Limb (tissue), 2 donors: ENCODE results near the gene ZSCAN20.

Source experiments
- DNase-seq, 2 donors: peaks; one replicate each; pipeline ENCODE4 v3.0.0-alpha.2; 2016; ENCODE audit errors: extremely low spot score in 2 of 2

ZSCAN20 gene

GRCh38 chr1:33472269-33472980 lies at the start of gene ZSCAN20:
Gene ZSCAN20 (plus strand): TSS chr1:33472645. CDS start chr1:33479289, 6,644 bp downstream.
- peak; percentile 98 to 99 for DNase-seq

DNA sequence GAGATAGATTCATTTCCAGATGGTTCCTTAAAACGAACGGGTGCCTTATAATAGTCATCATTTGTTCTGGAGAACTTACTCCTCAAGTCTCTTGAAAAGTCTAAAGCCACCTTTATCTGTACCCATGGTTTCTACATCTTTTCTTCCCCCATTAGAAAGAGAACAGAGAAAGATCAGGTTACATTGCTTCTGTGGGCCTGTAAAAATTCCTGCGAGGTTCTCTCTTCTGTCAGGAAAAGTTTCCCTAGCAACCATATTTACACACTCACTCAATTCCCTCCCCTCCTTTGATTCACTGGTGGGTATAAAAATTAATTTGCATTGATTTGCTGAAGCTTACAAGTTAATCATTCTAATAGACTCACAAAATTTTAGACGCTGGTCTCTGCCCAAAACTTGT lies 48.2 kb upstream of the ZSCAN20 start:
- no peak for DNase-seq

DNA sequence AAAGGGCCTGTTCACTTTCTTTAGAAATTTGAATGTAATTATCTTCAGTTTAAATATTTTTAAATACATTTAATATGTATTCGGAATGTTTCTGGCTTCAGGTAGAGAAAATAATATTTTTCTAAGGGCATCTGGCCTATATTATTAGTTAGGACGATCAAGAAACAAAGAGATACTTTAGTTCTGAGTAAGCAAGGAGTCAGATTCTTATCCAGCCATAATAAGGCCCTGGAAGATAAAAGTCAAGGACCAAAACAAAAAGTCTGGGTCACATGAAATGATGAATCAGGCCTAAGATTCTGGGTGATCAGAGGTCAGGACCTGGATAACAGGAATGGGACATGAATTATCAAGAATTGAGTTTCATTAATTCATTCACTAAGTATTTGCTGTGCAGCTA lies 47.8 kb upstream of the ZSCAN20 start:
- DNase-seq, result no peak

DNA sequence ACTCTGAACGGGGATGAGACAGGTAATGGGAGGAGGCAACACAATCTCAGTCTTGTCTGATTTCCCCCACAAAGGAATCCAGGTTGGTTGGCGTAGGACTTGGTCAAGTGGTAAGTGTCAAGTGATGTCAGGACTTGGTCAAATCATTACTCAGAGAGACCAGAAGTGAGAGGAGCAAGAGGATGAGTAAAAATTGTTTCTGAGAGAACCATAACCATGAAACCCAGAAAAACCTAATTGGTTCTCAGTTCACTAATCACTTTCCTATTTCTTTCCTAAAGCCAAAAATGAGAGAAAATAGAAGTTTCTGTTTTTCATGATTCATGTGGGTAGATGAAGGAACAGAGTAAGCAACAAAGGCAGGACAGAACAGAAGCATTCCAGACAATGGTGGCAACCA lies 46.5 kb upstream of the ZSCAN20 start:
- DNase-seq, result no peak

DNA sequence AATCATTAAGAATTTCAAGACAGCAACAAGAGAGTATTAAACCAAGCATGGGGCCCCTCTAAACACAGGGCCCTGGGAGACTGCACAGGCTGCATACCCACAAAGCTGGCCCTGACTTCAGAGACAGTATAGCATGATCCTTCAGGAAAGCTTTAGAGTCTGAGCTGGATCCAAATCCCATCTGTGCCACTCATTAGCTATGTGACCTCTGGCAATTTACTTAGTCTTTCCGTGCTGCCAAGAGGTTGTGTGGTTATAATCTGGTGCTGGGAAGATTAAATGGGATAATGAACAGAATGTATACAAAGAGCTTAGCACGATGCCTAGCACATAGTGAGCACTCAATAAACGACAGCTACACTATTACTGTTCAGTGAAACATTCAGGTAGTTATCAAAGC lies 45.5 kb upstream of the ZSCAN20 start:
- DNase-seq, result no peak

DNA sequence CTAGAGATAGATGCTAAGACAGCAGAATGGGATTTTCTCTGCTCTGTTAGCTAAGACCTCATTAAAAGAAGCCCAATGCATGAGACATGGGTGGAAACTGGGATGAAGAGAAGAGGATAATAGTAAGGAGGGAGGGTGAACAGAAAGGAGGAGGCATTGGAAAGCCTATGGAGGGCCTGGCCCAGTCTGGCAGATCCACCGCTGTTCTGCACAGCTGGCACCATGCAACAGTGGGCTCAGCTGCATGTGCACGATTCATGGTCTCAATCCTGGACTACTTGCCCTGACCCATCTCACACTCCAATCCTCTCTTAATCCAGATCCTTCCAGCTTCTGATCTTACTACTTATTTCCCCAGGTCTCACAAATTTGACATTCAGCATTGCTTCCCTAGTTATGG lies 43.8 kb upstream of the ZSCAN20 start:
- DNase-seq, result no peak

DNA sequence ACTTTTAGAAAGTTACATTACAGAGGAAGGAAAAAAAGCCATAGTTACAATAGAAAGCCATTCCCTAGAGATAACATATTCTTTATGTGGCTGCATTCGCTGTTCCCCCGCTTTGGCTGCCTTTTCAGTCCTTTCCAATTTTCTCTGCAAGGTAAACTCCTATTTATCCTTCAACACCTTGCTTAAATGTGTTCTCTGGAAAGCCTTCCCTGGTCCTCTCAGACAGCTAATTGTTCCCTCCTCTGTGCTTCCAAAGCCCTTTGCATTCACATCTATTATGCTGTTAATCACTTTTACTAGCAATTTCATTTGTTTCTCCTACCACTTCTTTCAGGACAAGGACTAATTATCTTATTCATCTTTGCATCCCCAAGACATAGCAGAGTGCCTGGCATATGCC lies 43.1 kb upstream of the ZSCAN20 start:
- DNase-seq, result no peak

DNA sequence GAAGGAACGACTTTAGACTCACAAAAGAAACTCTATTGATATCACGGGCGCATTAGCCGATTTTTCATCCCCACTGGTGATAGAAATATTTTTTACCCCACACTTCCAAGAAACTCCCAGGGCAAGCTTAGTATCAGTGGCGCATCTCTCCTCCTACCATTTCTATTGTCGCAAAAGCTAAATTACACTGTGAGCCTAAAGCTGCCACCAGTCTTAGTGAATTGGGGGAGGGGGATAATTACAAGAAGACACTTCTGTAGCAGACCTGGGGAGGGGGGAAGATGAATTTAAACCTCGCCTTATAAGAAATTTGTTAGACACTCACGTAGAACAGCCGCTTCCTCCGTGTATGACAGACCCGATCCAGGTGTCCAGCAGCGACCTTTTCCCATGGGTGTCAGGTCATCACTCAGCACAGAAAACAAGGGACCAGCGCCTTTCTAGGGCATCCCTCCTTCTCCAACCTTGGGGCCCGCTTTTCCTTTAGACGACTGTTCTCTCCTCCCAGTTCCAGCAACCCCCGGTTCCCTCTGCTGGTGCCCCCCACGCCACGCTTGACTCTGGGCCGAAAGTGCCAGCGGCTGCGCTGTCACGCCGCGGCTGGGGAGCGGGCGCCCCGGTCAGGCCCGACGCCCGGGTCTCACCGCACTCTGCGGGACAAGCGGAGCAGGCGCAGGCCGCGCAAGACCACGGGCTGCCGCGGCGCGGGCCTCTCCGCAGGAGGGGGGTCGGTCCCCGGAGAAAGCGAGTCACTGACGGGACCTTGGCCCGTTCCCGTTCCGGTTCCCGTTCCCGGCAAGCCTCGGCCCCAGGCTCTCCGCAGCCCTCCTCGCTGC lies 42.4 kb upstream of the ZSCAN20 start:
- peak in 1 of 2 donors; percentile 71 for DNase-seq

- DNase-seq, result peak; percentile 96 to 97
Measured at GRCh38 chr1:33430692-33431593, 41.5 kb upstream of the ZSCAN20 start, which contains the start of gene PHC2. Gene PHC2 (minus strand): TSS chr1:33431095. CDS start chr1:33375539, 55,556 bp downstream.

DNA sequence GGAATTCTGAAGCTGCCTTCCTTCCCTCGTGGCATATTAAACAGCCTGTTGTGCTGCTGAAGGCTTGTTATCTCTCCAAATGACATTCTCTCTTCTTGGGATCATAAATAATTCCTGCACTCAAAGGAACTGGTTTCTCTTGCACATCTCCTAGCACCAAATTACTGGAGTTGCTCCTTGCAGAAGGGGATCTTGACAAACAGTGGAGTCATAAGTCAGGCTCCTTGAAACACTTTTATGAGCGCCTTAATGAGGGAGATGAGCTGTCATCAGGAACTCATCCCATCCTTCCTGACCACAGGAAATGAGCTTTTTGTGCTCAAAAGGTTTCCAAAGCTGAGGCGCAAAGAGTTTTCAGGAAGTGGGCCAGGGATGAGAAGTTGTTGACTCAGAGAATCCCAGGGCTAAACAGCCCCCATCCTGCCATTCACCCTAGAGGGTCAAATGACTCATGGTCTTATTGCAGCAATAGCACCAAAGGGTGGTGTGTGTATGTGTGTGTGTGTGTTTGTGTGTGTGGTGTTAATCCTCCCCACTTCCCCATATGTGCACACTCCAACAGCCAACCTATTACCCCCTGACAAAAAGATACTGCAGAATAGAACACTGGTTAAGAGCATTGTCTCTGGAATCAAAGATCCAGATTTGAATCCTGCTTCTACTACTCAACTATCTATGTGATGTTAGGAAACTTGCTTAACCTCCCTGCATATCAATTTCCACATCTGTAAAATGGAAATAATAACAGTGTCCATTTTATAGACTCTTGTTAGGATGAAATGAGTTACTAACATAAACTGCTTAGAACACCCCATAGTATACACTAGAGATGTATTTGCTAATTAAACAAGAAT lies 38.7 kb upstream of the ZSCAN20 start:
- DNase-seq, result peak in 1 of 2 donors; percentile 20

GRCh38 chr1:33434363-33434750 lies 38.1 kb upstream of the ZSCAN20 start:
- no peak for DNase-seq

DNA sequence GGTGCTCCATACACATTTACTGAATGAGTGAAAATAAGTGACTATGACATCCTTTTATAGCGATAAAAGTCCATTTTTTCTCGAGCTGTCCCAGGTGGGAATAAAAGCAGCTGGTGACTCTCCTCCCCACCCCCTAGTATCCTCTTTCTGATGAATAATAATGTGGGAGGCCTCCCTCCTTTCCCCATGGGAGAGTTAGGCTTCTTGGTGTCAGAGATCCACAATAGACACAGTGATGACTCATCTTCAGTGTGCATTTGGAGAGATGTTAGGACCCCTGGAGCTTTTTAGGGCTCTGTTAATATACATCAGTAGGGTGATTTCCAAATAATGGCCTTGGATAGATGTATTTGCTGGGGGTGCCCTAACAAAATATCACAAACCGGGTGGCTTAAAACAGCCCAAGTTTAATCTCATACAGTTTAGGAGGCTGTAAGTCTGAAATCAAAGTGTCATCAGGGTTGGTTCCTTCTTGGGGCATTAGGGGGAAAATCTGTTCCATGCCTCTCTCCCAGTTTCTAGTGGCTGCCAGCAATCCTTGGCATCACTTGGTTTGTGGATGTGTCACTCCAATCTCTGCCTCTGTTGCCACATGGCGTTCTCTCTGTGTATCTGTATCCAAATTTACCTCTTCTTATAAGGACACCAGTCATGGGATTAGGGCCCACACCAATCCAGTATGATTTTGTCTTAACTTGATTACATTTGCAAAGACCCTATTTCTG lies 37.2 kb upstream of the ZSCAN20 start:
- DNase-seq, result no peak

DNA sequence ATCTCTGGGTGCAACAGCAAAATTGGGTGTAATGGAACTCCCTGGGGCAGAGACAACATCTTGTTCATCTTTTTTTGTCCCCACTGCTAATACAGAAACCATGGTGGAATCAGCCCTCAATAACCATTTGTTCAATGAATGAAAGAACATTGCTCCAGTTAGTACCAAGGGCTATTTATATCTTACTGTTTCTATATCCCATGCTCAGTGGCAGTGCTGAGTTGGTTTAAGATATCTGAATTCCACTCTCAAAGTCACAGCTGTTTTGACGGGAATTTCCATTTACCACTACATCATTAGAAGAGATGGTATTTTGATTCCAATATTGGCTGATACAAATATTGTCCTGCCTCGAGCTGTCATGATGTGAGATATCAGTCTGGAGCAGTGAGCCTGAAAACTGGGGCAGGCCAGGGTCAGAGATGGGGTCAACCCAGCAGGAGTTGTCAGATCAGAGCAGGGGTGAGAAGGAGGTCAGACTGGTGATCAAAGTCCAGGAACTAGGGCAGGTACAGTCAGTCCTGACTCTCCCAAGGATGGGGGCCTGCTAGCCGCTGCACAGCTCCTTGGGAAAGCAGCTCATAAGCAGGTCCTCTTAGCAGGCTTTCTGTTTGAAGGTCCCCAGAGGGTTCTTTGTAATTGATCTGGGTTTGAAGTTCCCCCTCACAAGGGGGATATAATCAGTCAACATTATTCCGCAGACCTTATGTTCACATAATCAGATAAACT lies 35.7 kb upstream of the ZSCAN20 start:
- no peak for DNase-seq

DNA sequence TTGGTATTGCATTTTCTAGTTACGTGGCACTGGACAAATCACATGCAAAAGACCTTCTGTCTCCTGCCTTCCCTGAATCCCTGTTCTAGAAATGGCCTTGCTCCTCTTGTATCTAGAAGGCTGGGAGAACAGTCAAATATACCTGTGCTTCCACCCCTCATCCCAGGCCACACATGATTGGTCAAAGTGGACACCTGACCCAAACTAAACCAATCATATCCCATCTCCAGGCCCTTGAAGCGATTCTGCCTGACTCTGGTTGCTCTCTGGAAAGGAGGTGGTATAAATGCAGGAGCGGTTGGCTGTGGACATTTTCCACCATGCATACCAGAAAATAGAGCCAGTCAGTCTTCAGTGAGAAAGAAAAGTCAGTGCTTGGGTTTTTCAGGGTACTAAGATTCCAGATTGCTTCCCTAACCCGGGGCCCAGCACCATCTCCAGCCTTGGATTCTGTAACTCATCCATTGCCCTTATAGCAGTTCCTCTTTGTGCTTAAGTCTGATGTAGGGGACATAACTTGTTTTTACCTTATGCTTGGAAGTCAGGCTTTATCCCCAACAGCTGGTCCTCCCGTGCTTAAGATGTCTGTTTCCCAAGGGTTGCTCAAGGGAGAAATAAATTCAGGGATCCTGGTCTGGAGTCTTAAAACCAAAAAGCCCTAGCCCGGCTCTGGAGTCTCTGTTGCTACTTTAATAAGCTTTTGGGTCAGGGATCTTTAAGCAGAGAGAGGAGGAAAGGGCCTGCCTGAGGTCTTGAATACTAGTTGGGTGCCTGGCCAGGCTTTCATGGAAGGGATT lies 33.9 kb upstream of the ZSCAN20 start:
- DNase-seq, result no peak

GRCh38 chr1:33439662-33440061 lies 32.8 kb upstream of the ZSCAN20 start:
- no peak for DNase-seq

GRCh38 chr1:33441088-33441745 lies 31.2 kb upstream of the ZSCAN20 start:
- no peak for DNase-seq

- DNase-seq, result no peak
Measured at GRCh38 chr1:33442141-33442540, 30.3 kb upstream of the ZSCAN20 start.

GRCh38 chr1:33443080-33443704 lies 29.3 kb upstream of the ZSCAN20 start:
- no peak for DNase-seq
